GM12873 (cell line): ENCODE measurements around the gene KIAA1755.

Source experiments
- TF ChIP-seq, protein P1 (sequence below): IDR thresholded peaks from 2 replicates; pipeline ENCODE4 v1.5.1; 2012; ENCODE audit warnings: low read depth, mild to moderate bottlenecking, moderate library complexity, low read length, control low read depth; ENCODE audit not compliant: insufficient read depth; ENCODE audit errors: missing control alignments

The KIAA1755 gene

DNA sequence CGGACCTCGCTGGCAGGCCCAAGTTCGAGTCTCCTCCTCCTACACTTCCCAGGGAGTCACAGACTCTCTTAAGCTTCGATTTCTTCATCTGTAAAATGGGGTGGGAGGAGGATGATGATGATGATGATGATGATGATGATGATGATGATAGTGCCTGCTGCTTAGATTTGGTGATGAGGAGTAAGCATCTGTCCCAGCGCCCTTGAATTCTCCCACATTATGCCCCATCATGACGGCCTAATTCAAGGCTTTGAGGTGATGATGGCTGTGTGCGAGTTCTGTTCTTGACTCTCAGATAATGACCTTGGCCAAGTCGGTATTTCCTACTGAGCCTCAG, 487 bp upstream of the KIAA1755 start:
- TF ChIP-seq, protein P1, sequence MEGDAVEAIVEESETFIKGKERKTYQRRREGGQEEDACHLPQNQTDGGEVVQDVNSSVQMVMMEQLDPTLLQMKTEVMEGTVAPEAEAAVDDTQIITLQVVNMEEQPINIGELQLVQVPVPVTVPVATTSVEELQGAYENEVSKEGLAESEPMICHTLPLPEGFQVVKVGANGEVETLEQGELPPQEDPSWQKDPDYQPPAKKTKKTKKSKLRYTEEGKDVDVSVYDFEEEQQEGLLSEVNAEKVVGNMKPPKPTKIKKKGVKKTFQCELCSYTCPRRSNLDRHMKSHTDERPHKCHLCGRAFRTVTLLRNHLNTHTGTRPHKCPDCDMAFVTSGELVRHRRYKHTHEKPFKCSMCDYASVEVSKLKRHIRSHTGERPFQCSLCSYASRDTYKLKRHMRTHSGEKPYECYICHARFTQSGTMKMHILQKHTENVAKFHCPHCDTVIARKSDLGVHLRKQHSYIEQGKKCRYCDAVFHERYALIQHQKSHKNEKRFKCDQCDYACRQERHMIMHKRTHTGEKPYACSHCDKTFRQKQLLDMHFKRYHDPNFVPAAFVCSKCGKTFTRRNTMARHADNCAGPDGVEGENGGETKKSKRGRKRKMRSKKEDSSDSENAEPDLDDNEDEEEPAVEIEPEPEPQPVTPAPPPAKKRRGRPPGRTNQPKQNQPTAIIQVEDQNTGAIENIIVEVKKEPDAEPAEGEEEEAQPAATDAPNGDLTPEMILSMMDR, result no peak

DNA sequence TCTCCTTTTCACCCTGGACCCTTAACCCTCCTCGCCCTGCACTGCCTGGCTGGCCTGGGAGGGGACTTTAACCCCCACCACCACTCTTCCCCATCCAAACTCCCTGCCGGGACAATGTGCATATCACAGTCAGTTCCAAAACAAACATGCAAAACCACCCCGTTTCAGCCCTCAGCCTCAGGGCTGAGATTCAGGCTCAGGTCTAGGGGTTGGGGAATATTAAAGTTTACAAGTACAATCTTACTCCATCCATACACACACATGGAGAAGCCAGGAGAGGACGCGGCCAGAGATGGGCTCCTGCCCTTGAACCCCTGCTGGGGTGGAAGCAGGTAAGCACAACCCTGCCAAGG, 534 bp downstream of the KIAA1755 start:
- TF ChIP-seq, protein P1, result no peak

DNA sequence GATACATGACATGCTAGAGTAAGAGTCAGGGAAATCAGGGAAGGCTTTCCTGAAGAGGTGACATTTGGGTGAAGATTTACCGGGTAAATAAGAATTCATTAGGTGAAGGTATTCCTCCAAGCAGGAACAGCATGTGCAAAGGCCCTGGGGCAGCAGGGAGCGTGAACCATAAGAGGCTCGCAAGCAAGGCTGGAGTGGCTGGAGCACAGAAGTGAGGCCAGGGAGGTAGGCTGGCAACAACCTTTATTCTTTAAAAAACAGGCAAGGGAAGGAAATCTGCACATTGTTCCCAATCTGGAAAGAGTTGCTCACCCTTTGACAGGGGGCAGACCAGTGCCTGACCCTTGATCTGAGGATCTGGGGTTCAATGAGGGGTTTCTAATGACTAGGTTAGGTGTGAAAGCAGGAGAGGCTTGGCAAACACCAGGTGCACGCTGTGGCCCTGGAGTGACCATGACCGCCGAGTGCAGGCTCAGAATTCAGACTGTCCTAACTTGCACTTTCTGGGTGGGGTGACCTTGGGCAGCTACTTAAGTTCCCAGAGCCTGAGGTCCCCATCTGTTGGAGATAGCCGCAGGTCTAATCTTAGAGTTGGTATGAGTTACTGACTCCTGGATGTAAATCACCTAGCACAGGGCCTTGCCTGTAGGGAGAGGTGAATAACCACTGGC, 1.9 kb downstream of the KIAA1755 start:
- TF ChIP-seq, protein P1, result no peak

DNA sequence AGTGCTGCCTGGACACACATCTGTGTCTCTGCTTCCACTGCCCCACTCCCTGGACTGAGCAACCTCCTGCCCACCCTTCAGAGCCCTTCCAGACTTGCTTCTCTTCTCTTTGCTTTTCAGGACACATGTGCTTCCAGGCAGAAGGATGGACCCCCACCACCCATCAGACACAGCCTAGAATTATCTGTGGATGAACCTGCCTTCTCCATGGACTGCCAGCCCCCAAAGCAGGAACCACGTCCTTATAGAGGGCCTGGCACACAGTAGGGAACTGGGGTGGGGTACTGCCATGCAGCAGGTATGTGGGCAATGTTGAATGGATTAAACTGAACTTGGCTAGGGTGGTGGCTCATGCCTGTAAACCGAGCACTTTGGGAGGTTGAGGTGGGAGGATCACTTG, 3.6 kb downstream of the KIAA1755 start:
- TF ChIP-seq, protein P1, result no peak

DNA sequence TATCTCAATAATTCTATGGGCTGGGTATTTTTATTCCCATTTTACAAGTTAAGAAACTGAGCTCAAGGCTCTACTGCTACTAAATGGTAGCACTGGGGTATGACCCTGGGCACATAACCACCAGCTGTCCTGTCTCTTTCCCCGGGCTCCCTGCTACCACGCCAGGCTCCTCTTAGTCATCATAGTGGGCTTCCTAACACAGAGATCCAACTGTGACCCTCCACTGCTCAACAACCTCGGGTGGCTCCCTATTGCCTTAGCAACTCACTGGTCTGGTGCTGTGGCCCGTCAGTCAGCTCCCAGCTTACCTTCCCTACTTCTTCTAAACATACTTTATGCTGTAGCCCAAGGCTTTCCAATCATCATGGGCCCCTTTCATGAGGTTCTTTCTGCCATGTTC, 4.5 kb downstream of the KIAA1755 start:
- TF ChIP-seq, protein P1, result no peak

DNA sequence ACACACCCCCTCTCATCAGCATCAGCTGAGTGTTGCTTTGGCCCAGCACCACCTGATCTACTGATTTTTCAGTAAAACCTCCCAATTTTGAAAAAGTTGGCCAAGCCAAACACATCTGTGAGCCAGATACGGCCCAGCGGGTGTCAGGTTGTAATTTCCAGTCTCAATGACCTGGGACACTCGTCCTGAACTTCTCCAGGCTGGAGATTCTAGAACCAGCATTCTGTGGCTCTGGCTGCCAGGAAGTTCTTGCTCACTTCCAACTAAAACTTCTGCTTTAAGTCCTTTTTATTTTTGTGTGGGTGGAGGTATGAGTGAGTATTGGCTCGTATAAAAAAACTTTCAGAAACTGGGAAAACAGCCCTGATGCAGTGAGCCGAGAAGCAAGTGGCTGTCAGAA, 5.1 kb downstream of the KIAA1755 start:
- TF ChIP-seq, protein P1, result no peak

DNA sequence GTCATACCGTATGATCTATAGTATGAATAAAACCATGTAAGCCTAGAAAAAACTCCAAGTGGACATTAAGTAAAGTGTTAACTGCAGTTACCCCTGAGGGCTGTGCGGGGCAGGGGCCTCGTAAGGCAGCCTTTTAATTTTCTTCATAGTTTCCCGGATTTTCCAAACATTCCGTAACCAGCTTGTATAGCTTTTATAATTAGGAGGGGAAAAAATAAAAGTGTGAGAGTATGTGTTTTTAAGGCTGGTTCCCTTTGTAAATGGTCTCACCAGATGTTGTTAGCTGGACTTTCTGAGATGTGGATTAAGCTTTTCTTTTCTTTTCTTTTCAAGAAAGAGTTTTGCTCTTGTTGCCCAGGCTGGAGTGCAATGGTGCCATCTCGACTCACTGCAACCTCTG, 7.0 kb downstream of the KIAA1755 start:
- TF ChIP-seq, protein P1, result no peak
